GM18517 (cell line): ENCODE results near the gene HPD.
A peak's percentile ranks its signal among the peaks of the same experiment; 100 is the strongest.
"Not testable (repeated sequence)": the region's sequence is repeated elsewhere in the genome, so short reads cannot be mapped to it uniquely, and the experiment has no call there.

Experiments used
- ATAC-seq: cut with Tn5 transposase; IDR thresholded peaks from one replicate; pipeline ENCODE4 v1.9.1; 2021; ENCODE audit warnings: mild to moderate bottlenecking, moderate library complexity; ENCODE audit not compliant: unreplicated experiment

Gene HPD

DNA sequence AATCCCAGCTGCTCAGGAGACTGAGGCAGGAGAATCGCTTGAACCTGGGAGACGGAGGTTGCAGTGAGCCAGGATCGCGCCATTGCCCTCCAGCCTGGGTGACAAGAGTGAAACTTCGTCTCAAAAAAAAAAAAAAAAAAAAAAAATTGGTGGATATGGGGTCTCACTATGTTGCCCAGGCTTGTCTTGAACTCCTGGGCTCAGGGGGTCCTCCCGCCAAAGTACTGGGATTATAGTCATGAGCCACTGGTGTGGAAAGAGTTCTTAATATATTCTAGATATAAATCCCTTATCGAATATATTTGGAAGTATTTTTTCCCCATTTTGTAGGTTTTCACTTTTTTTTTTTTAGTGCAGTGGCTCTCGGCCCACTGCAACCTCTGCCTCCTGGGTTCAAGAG, 10.6 kb upstream of the HPD start:
- not testable (repeated sequence) for ATAC-seq

GRCh38 chr12:121866331-121866730, 7.7 kb upstream of the HPD start:
- no peak for ATAC-seq

GRCh38 chr12:121861636-121862254, 3.1 kb upstream of the HPD start:
- no peak for ATAC-seq

DNA sequence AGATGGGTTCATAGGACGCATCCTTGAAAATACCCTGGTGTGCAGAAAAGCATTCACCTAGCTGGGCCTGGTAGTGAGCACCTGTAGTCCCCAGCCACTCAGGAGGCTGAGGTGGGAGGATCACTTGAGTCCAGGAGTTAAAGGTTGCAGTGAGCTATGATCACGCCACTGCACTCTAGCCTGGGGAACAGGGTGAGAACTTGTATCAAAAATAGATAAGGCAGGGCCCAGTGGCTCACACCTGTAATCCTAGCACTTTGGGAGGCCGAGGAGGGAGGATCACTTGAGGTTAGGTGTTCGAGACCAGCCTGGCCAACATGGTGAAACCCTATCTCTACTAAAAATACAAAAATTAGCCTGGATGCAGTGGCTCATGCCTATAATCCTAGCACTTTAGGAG, 2.0 kb upstream of the HPD start:
- not testable (repeated sequence) for ATAC-seq

DNA sequence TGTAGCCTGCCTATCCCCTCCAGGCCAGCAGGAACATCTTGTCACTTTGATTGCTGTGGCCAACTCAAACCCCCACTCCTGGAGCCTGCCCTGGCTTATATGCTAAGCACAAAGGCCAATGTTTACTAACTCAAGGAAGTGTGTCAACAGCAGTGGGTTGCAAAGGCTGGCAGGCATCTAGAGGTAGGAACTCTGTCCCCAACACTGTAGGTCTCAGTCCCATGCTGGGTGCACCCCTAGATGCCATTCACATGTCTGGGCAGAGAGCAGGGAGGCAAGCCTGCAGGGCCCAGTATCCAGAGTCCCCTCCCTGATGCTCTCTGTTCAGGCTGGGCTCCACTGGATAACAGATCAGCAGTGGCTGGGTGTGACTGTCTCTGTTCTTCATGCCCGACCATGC, 1.6 kb upstream of the HPD start:
- no peak for ATAC-seq

DNA sequence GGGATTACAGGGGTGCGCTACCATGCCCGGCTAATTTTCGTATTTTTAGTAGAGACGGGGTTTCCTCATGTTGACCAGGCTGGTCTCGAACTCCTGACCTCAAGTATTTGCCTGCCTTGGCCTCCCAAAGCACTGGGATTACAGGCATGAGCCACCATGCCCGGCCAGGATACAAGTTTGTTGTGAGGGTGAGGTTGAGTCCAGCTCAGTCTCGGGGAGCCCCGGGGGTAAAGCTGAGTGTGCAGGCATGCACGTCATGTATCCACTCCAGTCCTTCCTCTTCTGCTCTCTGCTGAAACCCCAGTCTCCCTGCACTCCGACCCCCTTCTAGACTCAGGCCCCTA, 369 bp downstream of the HPD start:
- ATAC-seq, result no peak

- no peak for ATAC-seq
These were observed 1.1 kb downstream of the HPD start for GRCh38 chr12:121857322-121858246.

DNA sequence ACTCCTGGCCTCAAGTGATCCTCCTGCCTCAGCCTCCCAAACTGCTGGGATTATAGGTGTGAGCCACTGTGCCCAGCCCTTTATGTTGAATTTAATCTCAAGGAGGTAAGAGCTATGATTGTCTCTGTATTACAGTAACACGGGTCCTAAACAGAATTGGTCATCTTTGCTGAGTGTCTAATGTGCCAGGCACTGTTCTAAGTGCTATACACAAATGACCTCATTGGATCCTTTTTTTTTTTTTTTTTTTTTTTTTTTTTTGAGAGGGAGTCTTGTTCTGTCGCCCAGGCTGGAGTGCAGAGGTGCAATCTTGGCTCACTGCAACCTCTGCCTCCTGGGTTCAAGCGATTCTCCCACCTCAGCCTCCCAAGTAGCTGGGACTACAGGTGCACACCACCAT, 6.3 kb downstream of the HPD start:
- ATAC-seq, result not testable (repeated sequence)

DNA sequence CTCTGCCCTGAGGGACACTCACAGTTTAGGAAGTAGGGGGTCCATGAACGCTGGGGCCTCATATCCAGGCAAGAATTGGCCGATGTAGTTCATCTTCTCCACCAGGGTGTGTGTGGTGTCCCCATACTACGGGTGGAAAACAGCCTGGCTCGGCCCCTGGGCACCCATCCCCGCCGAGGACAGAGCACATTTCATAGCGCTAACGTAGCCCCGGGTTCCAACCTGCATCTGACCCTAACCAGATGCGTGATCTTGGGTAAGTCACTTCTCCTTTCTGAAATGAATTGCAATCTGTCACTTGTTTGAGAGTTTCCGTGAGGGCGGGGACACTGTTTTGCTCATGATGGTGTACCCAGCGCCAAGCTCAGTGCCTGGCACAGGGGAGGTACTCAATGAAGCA, 9.0 kb downstream of the HPD start:
- no peak for ATAC-seq

DNA sequence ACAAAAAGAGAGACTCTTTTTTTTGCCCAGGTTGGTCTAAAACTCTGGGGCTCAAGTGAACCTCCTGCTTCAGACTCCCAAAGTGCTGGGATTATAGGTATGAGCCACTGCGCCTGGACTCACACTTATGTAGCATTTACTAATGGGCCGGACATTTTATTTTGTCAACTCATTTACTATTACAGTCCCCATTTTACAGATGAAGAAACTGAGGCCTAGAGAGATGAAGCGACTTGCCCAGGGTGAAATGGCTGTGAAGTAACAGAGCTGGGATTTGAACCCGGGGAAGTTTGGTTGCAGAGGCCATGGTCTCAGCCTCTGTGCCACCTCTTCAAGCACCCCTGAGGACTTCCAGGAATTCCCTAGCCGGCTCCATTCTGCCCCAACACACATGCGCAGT, 9.4 kb downstream of the HPD start:
- ATAC-seq, result no peak

DNA sequence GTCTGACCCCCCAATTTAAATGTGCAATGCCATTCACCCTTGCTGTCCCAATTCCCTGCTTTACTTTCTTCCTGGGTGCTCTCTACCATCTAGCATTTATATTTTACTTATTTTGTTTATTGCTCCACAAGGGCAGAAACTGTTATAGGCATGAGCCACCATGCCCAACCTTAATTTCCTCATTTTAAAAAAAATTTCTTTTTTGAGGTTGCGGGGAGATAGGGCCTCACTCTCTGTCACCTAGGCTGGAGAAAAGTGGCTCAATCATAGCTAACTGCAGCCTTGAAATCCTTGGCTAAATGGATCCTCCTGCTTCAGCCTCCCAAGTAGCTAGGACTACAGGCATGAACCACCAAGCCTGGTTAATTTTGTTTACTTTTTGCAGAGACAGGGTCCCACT, 13.0 kb downstream of the HPD start:
- ATAC-seq, result no peak

- no peak for ATAC-seq
These were observed 15.2 kb downstream of the HPD start for GRCh38 chr12:121843236-121843982.

DNA sequence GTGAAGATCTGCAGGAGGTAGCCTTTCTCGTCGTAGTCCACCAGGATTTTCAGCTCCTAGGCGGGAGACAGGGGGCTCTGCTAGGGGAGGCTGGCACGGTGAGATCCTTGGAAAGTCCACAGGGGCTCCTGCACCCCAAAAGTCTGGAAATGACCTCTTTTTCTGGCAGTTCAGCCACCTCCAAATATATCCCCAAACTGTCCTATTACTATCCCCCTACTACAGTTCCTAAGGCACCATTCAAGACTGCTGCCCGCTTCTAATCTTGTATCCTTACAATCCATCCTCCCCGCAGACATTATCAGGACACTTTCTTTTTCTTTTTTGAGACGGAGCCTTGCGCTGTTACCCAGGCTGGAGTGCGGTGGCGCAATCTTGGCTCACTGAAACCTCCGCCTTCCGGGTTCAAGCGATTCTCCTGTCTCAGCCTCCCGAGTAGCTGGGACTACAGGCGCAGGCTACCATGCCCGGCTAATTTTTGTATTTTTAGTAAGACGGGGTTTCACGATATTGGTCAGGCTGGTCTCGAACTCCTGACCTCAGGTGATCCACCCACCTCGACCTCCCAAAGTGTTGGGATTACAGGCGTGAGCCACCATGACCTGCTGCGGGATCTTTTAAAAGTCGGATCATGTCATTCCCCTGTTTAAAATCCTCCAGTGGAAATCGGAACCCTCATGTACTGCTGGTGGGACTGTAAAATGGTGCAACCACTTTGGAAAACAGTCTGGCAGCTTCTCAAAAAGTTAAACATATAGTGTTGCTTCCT, 18.5 kb downstream of the HPD start:
- peak; percentile 2 for ATAC-seq

GRCh38 chr12:121839106-121839992, 19.3 kb downstream of the HPD start:
- ATAC-seq, result peak; percentile 91

- ATAC-seq, result no peak
These were observed 20.5 kb downstream of the HPD start for GRCh38 chr12:121838126-121838525.

- ATAC-seq, result no peak
These were observed 21.0 kb downstream of the HPD start for GRCh38 chr12:121837680-121838079.

- ATAC-seq, result no peak
These were observed 27.0 kb downstream of the HPD start for GRCh38 chr12:121831571-121832245.

DNA sequence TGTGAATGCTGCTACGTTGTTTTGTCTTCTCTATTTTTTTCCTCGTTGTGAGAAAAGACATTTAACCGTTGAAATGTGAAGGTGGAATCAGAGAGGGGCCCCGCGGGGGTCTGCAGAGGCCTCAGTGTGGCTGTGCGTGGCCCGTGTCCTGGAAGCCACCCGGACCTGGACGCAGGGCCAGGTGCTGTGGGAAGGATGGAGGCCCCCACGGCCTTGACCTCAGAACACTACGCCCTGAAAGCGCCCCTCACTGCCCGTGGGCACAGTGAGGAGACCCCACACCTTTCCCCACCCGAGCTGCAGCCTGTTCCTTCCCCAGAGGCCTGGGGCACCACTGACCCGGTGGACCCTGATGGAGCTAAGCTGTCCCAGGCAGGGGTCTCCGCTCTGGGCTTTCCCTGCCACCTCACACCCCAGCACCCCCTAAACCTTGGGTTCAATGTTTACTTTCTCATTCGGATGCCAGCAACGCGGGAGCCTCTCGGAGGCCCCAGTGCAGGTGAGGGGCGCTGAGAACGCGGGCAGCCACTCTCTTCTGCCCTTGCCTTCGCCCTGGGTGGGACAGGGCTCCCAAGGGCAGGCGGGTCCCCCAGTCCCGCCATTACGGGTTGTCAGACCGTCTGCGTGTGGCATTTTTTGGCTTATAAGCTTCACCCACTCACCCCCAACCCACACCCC, 27.9 kb downstream of the HPD start:
- no peak for ATAC-seq

DNA sequence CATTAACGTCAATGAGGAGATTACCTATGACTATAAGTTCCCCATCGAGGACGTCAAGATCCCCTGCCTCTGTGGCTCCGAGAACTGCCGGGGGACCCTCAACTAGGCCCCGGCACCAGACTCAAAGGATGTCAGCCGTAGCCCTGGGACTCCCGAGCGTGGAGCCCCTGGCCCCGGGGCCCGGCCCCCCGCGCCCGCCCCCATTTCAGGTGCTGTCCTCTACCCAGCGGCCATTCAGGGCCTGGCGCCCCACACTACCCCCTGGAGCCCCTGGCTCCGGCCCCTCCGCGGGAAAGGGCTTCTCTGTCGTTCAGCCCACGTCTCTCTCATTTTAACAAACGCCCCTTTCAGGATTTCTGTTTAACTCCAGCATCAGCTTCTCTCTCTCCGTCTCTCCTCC, 28.5 kb downstream of the HPD start:
- no peak for ATAC-seq
